Trophoblast cell (in vitro differentiated cells and primary cell): ENCODE results near the gene CTNNA3.

ENCODE experiments used
- DNase-seq, 2 donors: peaks; one replicate each; pipeline ENCODE4 v3.0.0-alpha.2; 2016
- H2AFZ ChIP-seq: 2 replicates; pipeline ENCODE4 v1.6.1; 2013; ENCODE audit warnings: low read length, moderate library complexity, mild to moderate bottlenecking; ENCODE audit not compliant: insufficient read depth, poor library complexity
- H2AK5ac ChIP-seq: 2 replicates; pipeline ENCODE4 v1.6.1; 2013; ENCODE audit warnings: mild to moderate bottlenecking, low read length
- H2BK120ac ChIP-seq: 2 replicates; pipeline ENCODE4 v1.6.1; 2013; ENCODE audit warnings: low read length, mild to moderate bottlenecking, moderate library complexity; ENCODE audit not compliant: insufficient read depth, poor library complexity
- H2BK12ac ChIP-seq: 2 replicates; pipeline ENCODE4 v1.6.1; 2013; ENCODE audit warnings: mild to moderate bottlenecking, low read length, moderate library complexity
- H2BK5ac ChIP-seq: 2 replicates; pipeline ENCODE4 v1.6.1; 2013; ENCODE audit warnings: low read length, low read depth, moderate library complexity, mild to moderate bottlenecking; ENCODE audit not compliant: poor library complexity
- H3K14ac ChIP-seq: 2 replicates; pipeline ENCODE4 v1.6.1; 2013; ENCODE audit warnings: mild to moderate bottlenecking, low read length
- H3K18ac ChIP-seq: 2 replicates; pipeline ENCODE4 v1.6.1; 2013; ENCODE audit warnings: mild to moderate bottlenecking, low read length
- H3K23ac ChIP-seq: 2 replicates; pipeline ENCODE4 v1.6.1; 2013; ENCODE audit warnings: low read length
- H3K27ac ChIP-seq: 2 replicates; pipeline ENCODE4 v1.5.1; 2013; ENCODE audit warnings: low read depth, mild to moderate bottlenecking, inconsistent platforms, low read length, moderate library complexity
- H3K27me3 ChIP-seq: 2 replicates; pipeline ENCODE4 v1.6.1; 2013; ENCODE audit warnings: inconsistent platforms, mild to moderate bottlenecking, low read length, moderate library complexity; ENCODE audit not compliant: insufficient read depth
- H3K36me3 ChIP-seq, 2 experiments: 1 replicate in 1 of 2; 2 replicates in 1 of 2; pipeline ENCODE4 v1.6.1; 2013; ENCODE audit warnings: low read length in 2 of 2, mild to moderate bottlenecking in 2 of 2, moderate library complexity in 1 of 2; ENCODE audit not compliant: insufficient read depth in 2 of 2, control insufficient read depth in 1 of 2
- H3K4ac ChIP-seq: 2 replicates; pipeline ENCODE4 v1.6.1; 2013; ENCODE audit warnings: low read depth, mild to moderate bottlenecking, low read length, moderate library complexity
- H3K4me1 ChIP-seq, 2 experiments: 1 replicate in 1 of 2; 2 replicates in 1 of 2; pipeline ENCODE4 v1.6.1; 2013; ENCODE audit warnings: low read length in 2 of 2, mild to moderate bottlenecking in 2 of 2, moderate library complexity in 1 of 2; ENCODE audit not compliant: insufficient read depth in 2 of 2, control insufficient read depth in 1 of 2
- H3K4me2 ChIP-seq: 2 replicates; pipeline ENCODE4 v1.6.1; 2013; ENCODE audit warnings: inconsistent platforms, mild to moderate bottlenecking, low read length, moderate library complexity
- H3K4me3 ChIP-seq: 2 replicates; pipeline ENCODE4 v1.5.1; 2013; ENCODE audit warnings: mild to moderate bottlenecking, low read depth, low read length, inconsistent platforms
- H3K79me1 ChIP-seq: one replicate; pipeline ENCODE4 v1.6.1; 2013; ENCODE audit warnings: low read length
- H3K79me2 ChIP-seq: 2 replicates; pipeline ENCODE4 v1.6.1; 2013; ENCODE audit warnings: low read length, mild to moderate bottlenecking; ENCODE audit not compliant: control insufficient read depth, insufficient read depth, poor library complexity
- H3K9ac ChIP-seq: 2 replicates; pipeline ENCODE4 v1.6.1; 2013; ENCODE audit warnings: mild to moderate bottlenecking, low read length
- H3K9me3 ChIP-seq: 2 replicates; pipeline ENCODE4 v1.6.1; 2013; ENCODE audit warnings: low read depth, mild to moderate bottlenecking, control low read depth, inconsistent platforms, low read length; ENCODE audit not compliant: insufficient read depth
- H4K12ac ChIP-seq: 2 replicates; pipeline ENCODE4 v1.6.1; 2013; ENCODE audit warnings: low read depth, mild to moderate bottlenecking, low read length, moderate library complexity
- H4K8ac ChIP-seq: 2 replicates; pipeline ENCODE4 v1.6.1; 2013; ENCODE audit warnings: low read depth, mild to moderate bottlenecking, low read length, moderate library complexity
- H4K91ac ChIP-seq: one replicate; pipeline ENCODE4 v1.6.1; 2013; ENCODE audit warnings: low read depth, mild to moderate bottlenecking, low read length, moderate library complexity
- WGBS: extraction: QIAGEN DNeasy Blood & Tissue Kit; methylation state at CpG from one replicate; pipeline ENCODE4 v1.1.7; 2013; ENCODE audit warnings: missing lambda C conversion rate; ENCODE audit not compliant: insufficient read length, insufficient coverage; ENCODE audit errors: extremely low coverage; 5-methylcytosine and 5-hydroxymethylcytosine counted together

Gene CTNNA3

DNA sequence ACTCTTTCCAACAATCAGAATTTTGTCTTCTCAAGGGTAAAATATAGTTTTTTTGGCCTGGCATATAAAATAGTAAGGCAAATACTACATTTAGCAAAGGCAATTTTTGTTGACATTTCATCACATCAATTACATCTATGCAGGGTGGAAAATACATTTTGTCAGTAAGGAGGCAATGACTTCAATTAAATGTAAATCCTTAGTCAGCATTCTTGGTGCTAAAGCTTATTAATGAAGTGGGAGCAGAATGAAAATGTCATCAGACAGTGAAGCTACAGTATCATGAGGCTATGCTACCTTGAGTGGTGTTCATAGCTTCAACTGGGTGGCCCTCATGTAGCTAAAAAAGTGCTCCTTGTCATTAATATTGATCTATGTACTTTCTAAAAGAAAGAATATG lies 761.3 kb downstream of the CTNNA3 start:
- Histone ChIP-seq H3K9ac (no peak overlapping the region), H2BK12ac (no peak overlapping the region), H2AK5ac (no peak overlapping the region), H3K4me2 (no peak overlapping the region), H3K4me3 (no peak overlapping the region), H3K36me3 (no peaks in the 10 kb centered on the region), H3K79me2 (no peaks in the 10 kb centered on the region), H3K4ac (no peak overlapping the region), H2AFZ (no peak overlapping the region), H3K79me1 (no peaks in the 10 kb centered on the region), H3K23ac (no peak overlapping the region), H3K27me3 (no peaks in the 10 kb centered on the region), H2BK120ac (no peak overlapping the region), H3K18ac (no peak overlapping the region), H3K27ac (no peak overlapping the region), H4K91ac (no peak overlapping the region), H4K12ac (no peak overlapping the region), H4K8ac (no peak overlapping the region), H2BK5ac (no peak overlapping the region), H3K9me3 (no peaks in the 10 kb centered on the region), H3K14ac (no peak overlapping the region), H3K4me1 (no peaks in the 10 kb centered on the region)
- no peak for DNase-seq

- no peaks in the 10 kb centered on the region for H3K4me1 ChIP-seq
- no peaks in the 10 kb centered on the region for H3K9me3 ChIP-seq
- no peak overlapping the region for H2BK5ac ChIP-seq
- H4K8ac ChIP-seq: no peak overlapping the region
- no peak overlapping the region for H3K4ac ChIP-seq
- H3K18ac ChIP-seq: no peak overlapping the region
- H3K27me3 ChIP-seq: no peaks in the 10 kb centered on the region
- H2BK12ac ChIP-seq: no peak overlapping the region
- H2BK120ac ChIP-seq: no peak overlapping the region
- H3K4me3 ChIP-seq: no peak overlapping the region
- no peak overlapping the region for H4K91ac ChIP-seq
- H3K23ac ChIP-seq: no peak overlapping the region
- WGBS: no CpG with 5 or more reads among the region's 3 CpGs
- no peaks in the 10 kb centered on the region for H3K79me1 ChIP-seq
- H4K12ac ChIP-seq: no peak overlapping the region
- no peaks in the 10 kb centered on the region for H3K36me3 ChIP-seq
- H2AFZ ChIP-seq: no peak overlapping the region
- no peak overlapping the region for H2AK5ac ChIP-seq
- no peak for DNase-seq
- no peak overlapping the region for H3K4me2 ChIP-seq
- no peak overlapping the region for H3K27ac ChIP-seq
- no peak overlapping the region for H3K9ac ChIP-seq
- no peaks in the 10 kb centered on the region for H3K79me2 ChIP-seq
- no peak overlapping the region for H3K14ac ChIP-seq
Measured at GRCh38 chr10:66931949-66932343, 764.0 kb downstream of the CTNNA3 start.

DNA sequence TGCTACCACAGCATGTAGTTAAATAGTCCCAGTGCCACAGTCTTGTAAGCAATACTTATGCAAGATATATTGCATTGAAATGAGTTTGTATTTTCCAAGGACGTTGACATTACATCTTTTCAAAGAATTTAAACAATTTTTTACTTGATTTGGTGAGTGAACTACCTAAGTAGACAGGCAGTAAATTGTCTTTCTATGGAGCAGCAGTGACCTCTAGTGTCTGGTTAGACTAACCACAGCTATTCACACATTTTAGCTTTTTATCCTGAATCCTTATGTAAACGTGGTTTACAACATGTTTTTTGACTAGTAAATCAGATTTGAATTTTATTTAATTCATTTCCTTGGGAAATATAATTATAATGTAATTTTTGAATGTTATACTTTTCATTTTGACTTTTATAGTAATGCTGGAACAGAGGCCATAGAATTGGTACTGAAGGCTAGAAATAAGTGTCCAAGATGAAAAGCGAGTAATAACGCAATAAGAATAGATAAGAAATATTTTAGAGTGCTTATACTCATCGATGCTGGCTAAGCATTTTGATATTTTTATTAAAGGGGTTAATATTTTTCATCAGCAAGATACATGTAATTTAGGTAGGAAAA lies 764.6 kb downstream of the CTNNA3 start:
- Histone ChIP-seq H2BK5ac (no peak overlapping the region), H3K9ac (no peak overlapping the region), H3K4ac (no peak overlapping the region), H3K4me2 (no peak overlapping the region), H3K18ac (no peak overlapping the region), H2AFZ (no peak overlapping the region), H2BK12ac (no peak overlapping the region), H2BK120ac (no peak overlapping the region), H3K4me1 (no peaks in the 10 kb centered on the region), H2AK5ac (no peak overlapping the region), H3K9me3 (no peaks in the 10 kb centered on the region), H3K79me1 (no peaks in the 10 kb centered on the region), H4K91ac (no peak overlapping the region), H4K12ac (no peak overlapping the region), H3K79me2 (no peaks in the 10 kb centered on the region), H3K27ac (no peak overlapping the region), H3K36me3 (no peaks in the 10 kb centered on the region), H3K4me3 (no peak overlapping the region), H4K8ac (no peak overlapping the region), H3K23ac (no peak overlapping the region), H3K27me3 (no peaks in the 10 kb centered on the region), H3K14ac (no peak overlapping the region)
- no CpG with 5 or more reads among the region's 5 CpGs for WGBS
- DNase-seq: peak in 1 of 2 donors; percentile 71

DNA sequence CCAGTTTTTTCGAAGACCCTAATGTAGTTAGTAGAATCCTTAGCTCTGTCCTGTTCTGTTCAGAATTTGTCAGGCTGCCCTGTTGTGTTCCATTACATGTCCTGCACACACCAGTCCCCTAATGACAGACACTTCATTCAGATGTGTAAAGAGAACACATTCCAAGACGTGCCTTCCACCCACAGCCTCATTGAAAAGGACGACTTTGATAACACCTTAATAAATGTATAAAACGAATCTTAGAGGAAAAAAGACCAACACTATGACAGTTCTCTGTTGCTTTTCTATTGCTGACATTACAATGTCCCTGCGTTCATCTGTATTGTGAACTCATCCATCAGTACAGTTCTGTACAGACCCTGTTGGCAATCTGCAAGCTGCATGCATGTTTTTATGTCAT lies 766.6 kb downstream of the CTNNA3 start:
- Histone ChIP-seq H3K79me1 (no peaks in the 10 kb centered on the region), H3K4ac (no peak overlapping the region), H3K36me3 (no peaks in the 10 kb centered on the region), H3K23ac (no peak overlapping the region), H3K4me3 (no peak overlapping the region), H3K9ac (no peak overlapping the region), H3K4me2 (no peak overlapping the region), H4K8ac (no peak overlapping the region), H3K27me3 (no peaks in the 10 kb centered on the region), H2AFZ (no peak overlapping the region), H4K91ac (no peak overlapping the region), H3K18ac (no peak overlapping the region), H2AK5ac (no peak overlapping the region), H3K4me1 (no peaks in the 10 kb centered on the region), H3K79me2 (no peaks in the 10 kb centered on the region), H2BK12ac (no peak overlapping the region), H3K9me3 (no peaks in the 10 kb centered on the region), H3K14ac (no peak overlapping the region), H3K27ac (no peak overlapping the region), H2BK120ac (no peak overlapping the region), H2BK5ac (no peak overlapping the region), H4K12ac (no peak overlapping the region)
- WGBS: no CpG with 5 or more reads among the region's 5 CpGs
- no peak for DNase-seq
